PC-3 (cell line): ENCODE results near the gene GDAP2.

ENCODE experiments used
- CTCF ChIP-seq: fragments of 300-600 bp; sonication (generic); conservative IDR thresholded peaks from 2 replicates; pipeline ENCODE4 v1.5.1; 2017; ENCODE audit warnings: antibody characterized with exemption, low read depth, mild to moderate bottlenecking, low read length
- EZH2 ChIP-seq: fragments of 300-600 bp; sonication (generic); IDR thresholded peaks from one replicate; pipeline ENCODE4 v1.6.1; 2017; ENCODE audit warnings: antibody characterized with exemption, mild to moderate bottlenecking, low read length; ENCODE audit not compliant: unreplicated experiment
- EZH2phosphoT487 ChIP-seq: fragments of 300-600 bp; sonication (generic); IDR thresholded peaks from 2 replicates; pipeline ENCODE4 v1.6.1; 2018; ENCODE audit warnings: mild to moderate bottlenecking, antibody characterized with exemption, low read length, borderline replicate concordance

GRCh38 chr1:117821382-117821755 lies 108.1 kb downstream of the GDAP2 start:
- TF ChIP-seq CTCF (no peak), EZH2phosphoT487 (no peak), EZH2 (no peak)
